IMR-90 (cell line): Measurements from ENCODE around the gene CACNA2D1. TPM values are rescaled to one million over a fixed set of nuclear protein-coding genes. Genes with fewer than 3 reads are reported as not detected.

Experiments
- ATAC-seq: fragments of 200-7000 bp; cut with Tn5 transposase; 2 replicates; pipeline ENCODE4 v1.9.1; 2020; ENCODE audit warnings: low read depth, mild to moderate bottlenecking, moderate library complexity
- BruUV-seq: library from RNA; stranded (reverse); fragments of 400-500 nt; replicated peaks from 2 replicates; lab custom pipeline; 2021; lab: Mats Ljungman, UMichigan
- CTCF ChIA-PET: fragments of 300-600 bp; formaldehyde crosslinking; extraction: SDS; loops from one replicate; lab custom pipeline; 2021; ENCODE audit warnings: antibody characterized with exemption; lab: Yijun Ruan, JAX
- POLR2A ChIA-PET: fragments of 300-600 bp; sonication (Branson Sonifier 250); formaldehyde crosslinking; loops from one replicate; lab custom pipeline; 2022; ENCODE audit warnings: antibody characterized with exemption; ENCODE audit not compliant: unreplicated experiment; lab: Charles Lee
- DNase-seq: peaks from one replicate; pipeline ENCODE4 v3.0.0; 2013
- H2AFZ ChIP-seq: replicated peaks from 2 replicates; pipeline ENCODE3; 2013; ENCODE audit warnings: low read length, mild to moderate bottlenecking; ENCODE audit not compliant: poor library complexity
- H2AK5ac ChIP-seq: 2 replicates; pipeline ENCODE4 v1.6.1; 2013; ENCODE audit warnings: low read depth, low read length, inconsistent platforms
- H2AK9ac ChIP-seq: replicated peaks from 2 replicates; pipeline ENCODE3; 2013; ENCODE audit warnings: mild to moderate bottlenecking, low read depth, low read length, moderate library complexity; ENCODE audit not compliant: poor library complexity
- H2BK120ac ChIP-seq: 2 replicates; pipeline ENCODE4 v1.6.1; 2013; ENCODE audit warnings: low read depth, low read length, inconsistent platforms
- H2BK15ac ChIP-seq: 3 replicates; pipeline ENCODE4 v1.6.1; 2013; ENCODE audit warnings: low read depth, low read length, inconsistent platforms
- H2BK20ac ChIP-seq: 2 replicates; pipeline ENCODE4 v1.6.1; 2013; ENCODE audit warnings: low read depth, mild to moderate bottlenecking, inconsistent platforms, low read length, moderate library complexity
- H2BK5ac ChIP-seq: 2 replicates; pipeline ENCODE4 v1.6.1; 2013; ENCODE audit warnings: mild to moderate bottlenecking, low read depth, low read length, inconsistent platforms; ENCODE audit not compliant: poor library complexity, severe bottlenecking
- H3K14ac ChIP-seq: replicated peaks from 2 replicates; pipeline ENCODE4 v1.6.1; 2013; ENCODE audit warnings: low read depth, low read length, inconsistent platforms
- H3K18ac ChIP-seq: 2 replicates; pipeline ENCODE4 v1.6.1; 2013; ENCODE audit warnings: low read depth, low read length, control low read depth
- H3K23ac ChIP-seq: 2 replicates; pipeline ENCODE4 v1.6.1; 2013; ENCODE audit warnings: low read depth, low read length, inconsistent platforms
- H3K27ac ChIP-seq: 2 replicates; pipeline ENCODE4 v1.5.1; 2013; ENCODE audit warnings: mild to moderate bottlenecking, control low read depth, low read length; ENCODE audit not compliant: insufficient read depth
- H3K27me3 ChIP-seq: 2 replicates; pipeline ENCODE4 v1.6.1; 2013; ENCODE audit warnings: low read length; ENCODE audit not compliant: control insufficient read depth, insufficient read depth
- H3K36me3 ChIP-seq: 2 replicates; pipeline ENCODE4 v1.6.1; 2013; ENCODE audit warnings: low read length, mixed read lengths; ENCODE audit not compliant: control insufficient read depth, insufficient read depth
- H3K4ac ChIP-seq: 2 replicates; pipeline ENCODE4 v1.6.1; 2013; ENCODE audit warnings: low read depth, low read length, inconsistent platforms
- H3K4me1 ChIP-seq: 2 replicates; pipeline ENCODE4 v1.6.1; 2013; ENCODE audit warnings: low read length, mixed read lengths; ENCODE audit not compliant: control insufficient read depth, insufficient read depth
- H3K4me2 ChIP-seq: 2 replicates; pipeline ENCODE4 v1.6.1; 2013; ENCODE audit warnings: low read depth, mild to moderate bottlenecking, control low read depth, low read length, moderate library complexity
- H3K4me3 ChIP-seq: 2 replicates; pipeline ENCODE4 v1.5.1; 2013; ENCODE audit warnings: low read depth, mild to moderate bottlenecking, control low read depth, low read length, moderate library complexity; ENCODE audit not compliant: insufficient read depth
- H3K56ac ChIP-seq: 2 replicates; pipeline ENCODE4 v1.6.1; 2013; ENCODE audit warnings: low read length, inconsistent platforms; ENCODE audit not compliant: insufficient read depth; ENCODE audit errors: extremely low read depth
- H3K79me1 ChIP-seq, 2 experiments: 2 replicates each; pipeline ENCODE4 v1.6.1; 2013; ENCODE audit warnings: low read length in 2 of 2, inconsistent platforms in 1 of 2, low read depth in 1 of 2
- H3K9ac ChIP-seq: 2 replicates; pipeline ENCODE4 v1.6.1; 2013; ENCODE audit warnings: low read depth, low read length, control low read depth
- H3K9me1 ChIP-seq: 2 replicates; pipeline ENCODE4 v1.6.1; 2013; ENCODE audit warnings: low read length, inconsistent platforms; ENCODE audit not compliant: insufficient read depth
- H3K9me3 ChIP-seq: 2 replicates; pipeline ENCODE4 v1.6.1; 2013; ENCODE audit warnings: low read length; ENCODE audit not compliant: control insufficient read depth, insufficient read depth
- H4K20me1 ChIP-seq: 2 replicates; pipeline ENCODE4 v1.6.1; 2013; ENCODE audit warnings: low read length, inconsistent platforms; ENCODE audit not compliant: insufficient read depth
- H4K5ac ChIP-seq: 2 replicates; pipeline ENCODE4 v1.6.1; 2013; ENCODE audit warnings: mild to moderate bottlenecking, low read depth, low read length, control low read depth
- H4K8ac ChIP-seq, 2 experiments: 2 replicates each; pipeline ENCODE4 v1.6.1; 2013; ENCODE audit warnings: low read depth in 2 of 2, low read length in 2 of 2, control low read depth in 1 of 2, inconsistent platforms in 1 of 2
- H4K91ac ChIP-seq: 2 replicates; pipeline ENCODE4 v1.6.1; 2013; ENCODE audit warnings: low read depth, low read length, inconsistent platforms; ENCODE audit not compliant: insufficient read depth
- CEBPB ChIP-seq: IDR thresholded peaks from 2 replicates; pipeline ENCODE4 v1.6.1; 2012; ENCODE audit warnings: low read depth, low read length, improper control_type of control experiment
- FOS ChIP-seq: fragments of 150-350 bp; IDR thresholded peaks from 2 replicates; pipeline ENCODE4 v1.6.1; 2016; ENCODE audit warnings: low read depth, low read length
- MXI1 ChIP-seq: IDR thresholded peaks from 2 replicates; pipeline ENCODE4 v1.6.1; 2012; ENCODE audit warnings: low read depth, mild to moderate bottlenecking, low read length, moderate library complexity, borderline replicate concordance
- POLR2A ChIP-seq: IDR thresholded peaks from 2 replicates; pipeline ENCODE4 v1.6.1; 2012; ENCODE audit warnings: mild to moderate bottlenecking, low read depth, low read length
- SMC3 ChIP-seq: fragments of 150-350 bp; IDR thresholded peaks from 2 replicates; pipeline ENCODE4 v1.6.1; 2016; ENCODE audit warnings: low read depth, mild to moderate bottlenecking, antibody characterized with exemption, low read length, moderate library complexity
- WGBS, 2 experiments: methylation state at CpG; one replicate each; pipeline versions ENCODE4 v1.1.5 to v1.1.7; 2013; ENCODE audit warnings: missing lambda C conversion rate in 2 of 2; ENCODE audit not compliant: insufficient read length in 1 of 2; ENCODE audit errors: extremely low coverage in 2 of 2; 5-methylcytosine and 5-hydroxymethylcytosine counted together
- dilution Hi-C: fragments of 300-500 bp; cut with HindIII; formaldehyde crosslinking; loops from one replicate; pipeline ENCODE4 v1.14.3; 2018; ENCODE audit warnings: low sequenced_read_pairs; ENCODE audit not compliant: unreplicated experiment
- in situ Hi-C: fragments of 300-500 bp; cut with MboI; formaldehyde crosslinking; loops from 3 replicates; pipeline ENCODE4 v1.14.3; 2019; ENCODE audit warnings: low sequenced_read_pairs, inconsistent platforms, mixed read lengths
- intact Hi-C: fragments of 100-400 bp; cut with micrococcal nuclease; formaldehyde crosslinking; loops from 2 replicates; pipeline ENCODE4 v1.10.0; 2022
- polyA plus RNA-seq, 3 experiments: library from polyadenylated mRNA; depleted of rRNA; stranded (reverse); fragments of >200 nt; gene quantifications; 2 replicates each; pipeline ENCODE4 v1.2.3, GENCODE V29; 2012; ENCODE audit warnings: low replicate concordance in 1 of 3
- total RNA-seq: library from RNA; depleted of rRNA; stranded (reverse); fragments of >200 nt; gene quantifications from 2 replicates; pipeline ENCODE4 v1.2.3, GENCODE V29; 2012
- TF ChIP-seq, protein P1 (sequence below): fragments of 150-350 bp; IDR thresholded peaks from 2 replicates; pipeline ENCODE4 v1.6.1; 2017; ENCODE audit warnings: mild to moderate bottlenecking, antibody characterized with exemption, low read length, low read depth
- TF ChIP-seq, protein P2 (sequence below): conservative IDR thresholded peaks from 2 replicates; pipeline ENCODE4 v1.5.1; 2012; ENCODE audit warnings: mild to moderate bottlenecking, low read depth, low read length, improper control_type of control experiment

The CACNA2D1 gene
- total and polyA plus RNA-seq, 2 of the 4 experiments (the other 2 are of a cell fraction): 5.8 to 21.9 TPM

DNA sequence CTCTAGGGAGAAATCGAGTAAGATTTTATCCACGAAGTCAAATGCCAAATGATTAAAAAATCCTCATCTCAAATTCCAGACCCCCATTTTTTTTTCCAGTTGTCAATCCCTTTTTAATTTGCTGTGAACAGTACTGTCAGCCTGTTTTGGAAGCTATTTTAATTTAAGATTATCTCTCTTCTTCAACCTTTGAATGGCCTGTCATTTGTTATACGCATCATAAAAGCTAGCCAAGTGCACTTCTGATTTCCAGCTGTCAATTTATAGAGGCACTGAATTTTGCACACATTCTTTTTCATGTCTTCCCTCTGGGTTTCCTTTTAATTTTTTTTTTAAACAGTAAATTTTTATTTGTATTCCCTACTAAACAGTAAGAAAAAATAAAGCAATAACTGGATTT, 337.4 kb downstream of the CACNA2D1 start:
- Histone ChIP-seq H3K14ac (no peak overlapping the region), H2BK5ac (no peak overlapping the region), H3K4me3 (no peak overlapping the region), H4K20me1 (no peaks in the 10 kb centered on the region), H2AK5ac (no peak overlapping the region; the same call in 1 of the 2 replicates), H3K4me2 (no peak overlapping the region), H2BK120ac (no peak overlapping the region), H3K27me3 (no peaks in the 10 kb centered on the region), H3K4ac (no peak overlapping the region), H3K79me1 (peaks cover 4 to 6% of the 10 kb centered on the region in 2 experiments; a peak in 1 of 4 replicates), H2AK9ac (no peak overlapping the region), H3K18ac (no peak overlapping the region), H2BK20ac (no peak overlapping the region), H3K4me1 (no peaks in the 10 kb centered on the region; the same call in 1 of the 2 replicates), H3K9me1 (0 out of 2 replicates have a peak, but pooled peaks cover 2% of the 10 kb centered on the region), H3K9ac (no peak overlapping the region), H3K36me3 (no peaks in the 10 kb centered on the region), H2BK15ac (no peak overlapping the region), H3K23ac (no peak overlapping the region), H3K56ac (no peak overlapping the region), H3K27ac (no peak overlapping the region), H4K8ac (no peak overlapping the region), H4K5ac (no peak overlapping the region), H4K91ac (no peak overlapping the region), H2AFZ (no peak overlapping the region), H3K9me3 (no peaks in the 10 kb centered on the region)
- TF ChIP-seq, protein P1, sequence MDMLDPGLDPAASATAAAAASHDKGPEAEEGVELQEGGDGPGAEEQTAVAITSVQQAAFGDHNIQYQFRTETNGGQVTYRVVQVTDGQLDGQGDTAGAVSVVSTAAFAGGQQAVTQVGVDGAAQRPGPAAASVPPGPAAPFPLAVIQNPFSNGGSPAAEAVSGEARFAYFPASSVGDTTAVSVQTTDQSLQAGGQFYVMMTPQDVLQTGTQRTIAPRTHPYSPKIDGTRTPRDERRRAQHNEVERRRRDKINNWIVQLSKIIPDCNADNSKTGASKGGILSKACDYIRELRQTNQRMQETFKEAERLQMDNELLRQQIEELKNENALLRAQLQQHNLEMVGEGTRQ: no peak
- TF ChIP-seq SMC3 (no peak), CEBPB (no peak), MXI1 (no peak), POLR2A (no peak), FOS (no peak)
- TF ChIP-seq, protein P2, sequence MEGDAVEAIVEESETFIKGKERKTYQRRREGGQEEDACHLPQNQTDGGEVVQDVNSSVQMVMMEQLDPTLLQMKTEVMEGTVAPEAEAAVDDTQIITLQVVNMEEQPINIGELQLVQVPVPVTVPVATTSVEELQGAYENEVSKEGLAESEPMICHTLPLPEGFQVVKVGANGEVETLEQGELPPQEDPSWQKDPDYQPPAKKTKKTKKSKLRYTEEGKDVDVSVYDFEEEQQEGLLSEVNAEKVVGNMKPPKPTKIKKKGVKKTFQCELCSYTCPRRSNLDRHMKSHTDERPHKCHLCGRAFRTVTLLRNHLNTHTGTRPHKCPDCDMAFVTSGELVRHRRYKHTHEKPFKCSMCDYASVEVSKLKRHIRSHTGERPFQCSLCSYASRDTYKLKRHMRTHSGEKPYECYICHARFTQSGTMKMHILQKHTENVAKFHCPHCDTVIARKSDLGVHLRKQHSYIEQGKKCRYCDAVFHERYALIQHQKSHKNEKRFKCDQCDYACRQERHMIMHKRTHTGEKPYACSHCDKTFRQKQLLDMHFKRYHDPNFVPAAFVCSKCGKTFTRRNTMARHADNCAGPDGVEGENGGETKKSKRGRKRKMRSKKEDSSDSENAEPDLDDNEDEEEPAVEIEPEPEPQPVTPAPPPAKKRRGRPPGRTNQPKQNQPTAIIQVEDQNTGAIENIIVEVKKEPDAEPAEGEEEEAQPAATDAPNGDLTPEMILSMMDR: no peak
- no CpG with 5 or more reads among the region's 3 CpGs for WGBS, 2 experiments
- CTCF ChIA-PET: no interaction called here
- DNase-seq (no peak), ATAC-seq (no peak)
- no TSS peak for BruUV-seq
- dilution Hi-C loops: no loop called here
- in situ Hi-C loops: no loop called here
- intact Hi-C loops: no loop called here
- POLR2A ChIA-PET: no interaction called here
